GM19193 (cell line): ENCODE data around the gene MAN2A2.

Source experiments
- POLR2A ChIP-seq: IDR thresholded peaks from 4 replicates; pipeline ENCODE4 v1.6.1; 2011; ENCODE audit not compliant: insufficient read depth, insufficient read length; ENCODE audit errors: extremely low read depth

The MAN2A2 gene

DNA sequence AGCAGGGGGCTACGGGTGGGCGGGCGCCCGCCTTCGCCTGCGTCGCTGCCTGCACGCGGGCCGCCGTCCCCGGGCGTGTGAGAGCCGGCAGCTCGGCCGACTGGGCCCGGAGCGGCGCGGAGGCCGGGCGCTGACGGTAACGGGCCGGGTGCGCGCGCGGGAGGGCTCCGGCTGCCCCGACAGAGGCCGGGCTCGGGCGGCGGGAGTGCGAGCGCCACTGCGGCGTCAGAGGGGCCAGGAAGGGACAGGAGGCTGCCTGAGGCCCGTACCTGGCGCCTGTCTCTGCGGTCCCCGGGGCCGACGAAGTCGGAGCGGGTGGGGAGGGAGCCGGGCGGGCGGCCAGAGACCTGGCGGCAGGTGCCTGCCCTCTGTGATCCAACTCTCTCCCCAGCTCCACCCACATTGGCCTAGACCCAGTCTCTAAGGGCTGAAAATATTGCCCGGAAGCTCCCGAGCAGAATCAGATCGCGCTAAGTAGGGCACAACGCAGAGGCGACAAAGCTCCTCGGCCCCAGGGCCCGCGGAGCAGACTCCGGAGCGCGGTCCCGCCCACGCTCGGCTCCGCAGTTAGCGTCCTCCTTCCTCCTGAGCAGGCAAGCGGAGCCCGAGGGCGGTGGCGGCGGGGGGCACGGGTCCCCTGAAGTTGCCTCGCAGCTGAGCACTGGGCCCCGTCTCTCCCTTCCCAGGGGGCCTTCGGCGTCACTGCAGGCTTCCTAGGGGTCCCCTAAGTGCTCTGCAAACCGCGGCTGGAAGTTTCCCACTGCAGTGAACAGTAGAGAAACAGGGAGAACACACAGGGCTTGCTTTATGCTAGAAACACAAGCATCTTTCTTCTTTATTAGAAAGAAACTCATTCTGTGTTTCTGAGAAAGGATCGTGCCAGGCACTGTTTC lies at the start of gene MAN2A2:
Gene MAN2A2, plus strand, starts transcription at position 463 of the 893 bp plus-strand sequence. CDS start 906 bp downstream, outside the sequence.
- peak; percentile 72 for TF ChIP-seq POLR2A

DNA sequence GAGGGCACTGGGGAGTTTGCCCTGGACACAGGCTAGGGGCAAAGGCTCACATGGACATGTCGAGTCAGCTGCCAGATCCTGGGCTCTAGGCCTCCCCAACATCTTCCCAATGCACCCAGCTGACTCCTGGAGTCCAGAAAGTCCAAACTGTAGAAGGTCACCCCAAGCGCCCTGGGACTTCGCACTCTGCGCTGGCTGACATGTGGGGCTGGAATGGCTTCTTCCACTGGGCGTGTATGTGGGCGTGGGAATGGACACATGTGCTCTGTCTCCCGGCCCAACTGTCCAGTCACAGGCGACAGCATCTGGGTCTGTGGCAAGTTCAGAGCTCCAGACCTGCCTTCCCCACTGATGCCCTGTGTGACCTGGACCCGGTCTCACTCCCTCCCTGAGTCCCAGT lies 48.0 kb upstream of the MAN2A2 start:
- no peak for TF ChIP-seq POLR2A

DNA sequence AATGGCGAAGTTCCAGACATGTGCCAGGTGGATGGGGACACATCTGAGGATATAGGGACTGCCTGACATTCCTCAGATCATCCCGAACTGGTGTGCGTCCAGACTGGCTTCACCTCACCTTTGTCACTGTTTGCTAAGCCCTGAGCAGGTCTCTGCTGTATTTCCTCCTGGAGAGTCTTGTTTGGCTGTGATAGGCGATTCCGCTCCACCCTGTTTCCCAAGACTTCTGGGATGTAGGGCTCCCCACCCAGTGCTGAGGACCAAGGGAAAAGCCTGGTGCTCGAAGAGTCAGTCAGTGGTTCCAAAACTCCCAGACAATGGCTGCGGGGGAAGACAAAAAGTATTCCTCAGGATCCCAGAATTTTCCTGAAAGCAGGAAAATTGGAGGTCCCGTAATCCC lies 45.8 kb upstream of the MAN2A2 start:
- no peak for TF ChIP-seq POLR2A

DNA sequence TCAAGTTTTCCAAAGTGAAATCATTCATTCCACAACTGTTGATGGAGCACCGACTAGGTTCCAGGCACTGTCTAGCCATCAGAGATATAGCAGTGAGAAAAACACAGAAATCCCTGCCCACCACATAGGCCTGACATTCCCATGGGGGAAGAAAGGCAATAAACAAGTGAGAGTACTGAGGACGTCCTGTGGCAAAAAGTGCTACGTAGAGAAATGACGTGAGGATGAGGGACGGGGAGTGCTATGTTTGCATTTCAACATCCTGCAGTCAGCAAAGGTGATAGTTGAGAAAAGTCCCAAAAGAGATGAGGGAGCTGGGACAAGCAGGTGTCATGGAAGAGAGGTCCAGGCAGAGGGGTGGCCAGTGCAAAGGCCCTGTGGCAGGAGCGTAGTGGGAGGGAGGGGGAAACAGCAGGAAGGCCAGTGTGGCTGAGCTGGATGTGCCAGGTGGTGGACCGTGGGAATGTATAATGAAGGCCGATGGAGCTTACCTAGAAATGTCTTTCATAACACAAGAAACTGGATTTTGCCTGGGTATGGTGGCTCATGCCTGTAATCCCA lies 45.1 kb upstream of the MAN2A2 start:
- TF ChIP-seq POLR2A, result no peak

DNA sequence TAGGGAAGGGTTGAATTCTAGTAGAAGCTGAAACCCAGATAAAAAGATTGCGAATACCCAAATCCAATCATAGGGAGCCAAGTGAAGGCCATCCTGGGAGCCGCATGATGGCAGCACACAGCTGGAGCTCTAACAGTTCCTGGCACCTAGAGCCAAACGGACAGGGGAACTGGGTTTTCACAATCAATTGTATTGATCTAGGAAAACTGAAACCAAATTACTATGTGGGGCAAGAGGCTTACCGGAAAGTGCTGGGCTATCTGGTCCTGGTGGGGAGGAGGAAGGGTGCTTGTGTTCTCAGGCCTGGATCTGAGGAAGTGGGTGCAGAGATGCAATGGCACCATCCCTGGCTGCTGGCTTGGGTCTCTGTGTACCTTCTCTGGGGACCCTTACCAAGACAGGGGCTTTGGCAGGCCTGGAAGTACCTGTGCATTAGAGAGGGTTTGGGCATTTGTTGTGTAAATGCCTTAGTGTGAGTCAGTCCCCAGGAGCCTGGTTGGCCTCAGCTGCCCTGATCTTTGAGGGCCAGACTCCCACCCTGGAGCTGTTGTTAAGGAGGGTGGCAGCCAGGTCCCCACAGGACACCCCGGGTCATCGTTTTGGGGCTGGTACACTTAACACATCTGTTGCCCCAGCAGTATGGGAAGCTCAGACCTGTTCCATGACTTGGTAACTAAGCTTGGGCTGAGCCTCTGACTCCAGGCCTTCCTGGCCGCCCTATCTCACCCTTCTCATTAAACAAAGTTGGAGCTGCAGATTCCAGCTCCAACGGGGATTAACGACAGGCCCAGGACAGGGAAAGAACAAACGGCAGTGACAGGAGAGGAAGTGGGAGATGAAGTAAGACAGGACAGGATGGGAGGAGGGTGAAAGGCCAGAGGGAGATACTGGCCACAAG lies 43.6 kb upstream of the MAN2A2 start:
- TF ChIP-seq POLR2A, result no peak

DNA sequence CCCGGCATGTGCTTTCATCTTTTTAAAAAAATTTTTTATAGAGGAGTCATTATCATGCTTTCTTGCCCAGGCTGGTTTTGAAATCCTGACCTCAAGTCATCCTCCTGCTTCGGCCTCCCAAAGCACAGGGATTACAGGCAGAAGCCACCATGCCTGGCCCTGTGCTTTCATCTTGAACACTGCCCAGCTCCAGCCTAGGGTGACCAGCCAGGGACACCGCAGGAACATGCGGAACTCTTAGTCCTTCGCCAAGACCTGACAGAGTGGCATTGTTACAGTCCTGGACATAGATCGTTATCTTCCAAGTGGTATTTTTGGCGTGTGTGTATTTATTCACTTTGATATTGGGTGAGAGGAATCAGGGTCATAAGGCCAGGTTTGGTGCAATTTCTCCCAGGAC lies 42.7 kb upstream of the MAN2A2 start:
- no peak for TF ChIP-seq POLR2A

DNA sequence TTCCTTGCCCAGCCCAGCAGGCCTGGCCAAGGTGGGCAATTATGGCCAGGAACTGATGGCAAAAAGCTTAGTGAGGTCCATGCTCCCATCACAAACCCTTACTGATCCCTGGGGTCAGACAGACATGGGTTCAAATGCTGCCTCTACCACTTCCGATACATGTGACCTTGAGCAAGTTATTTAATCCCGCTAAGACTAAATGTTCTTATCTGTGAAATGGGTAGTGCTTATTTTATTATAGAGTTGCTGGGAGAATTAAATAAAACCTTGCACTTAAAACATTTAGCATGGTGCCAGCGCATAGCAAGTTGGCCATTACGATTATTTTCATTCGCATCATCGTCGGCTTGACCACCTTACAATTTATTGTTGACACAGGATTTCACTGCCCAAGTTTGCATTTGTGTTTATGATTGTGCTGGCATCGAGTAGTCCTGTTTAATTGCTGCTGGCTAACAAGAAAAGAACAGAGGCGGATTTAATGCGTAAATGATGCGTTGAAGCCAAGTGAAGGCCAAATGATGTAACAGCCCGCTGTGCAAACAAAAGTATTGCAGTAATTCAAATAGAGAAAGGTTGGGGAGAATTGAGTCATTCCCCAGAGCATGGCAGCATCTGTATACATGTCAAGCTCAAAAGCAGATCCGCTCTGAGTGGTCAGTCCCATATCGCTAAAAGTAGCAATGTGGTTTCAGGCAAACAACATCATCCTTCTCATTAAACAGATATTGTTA lies 42.0 kb upstream of the MAN2A2 start:
- TF ChIP-seq POLR2A, result no peak

DNA sequence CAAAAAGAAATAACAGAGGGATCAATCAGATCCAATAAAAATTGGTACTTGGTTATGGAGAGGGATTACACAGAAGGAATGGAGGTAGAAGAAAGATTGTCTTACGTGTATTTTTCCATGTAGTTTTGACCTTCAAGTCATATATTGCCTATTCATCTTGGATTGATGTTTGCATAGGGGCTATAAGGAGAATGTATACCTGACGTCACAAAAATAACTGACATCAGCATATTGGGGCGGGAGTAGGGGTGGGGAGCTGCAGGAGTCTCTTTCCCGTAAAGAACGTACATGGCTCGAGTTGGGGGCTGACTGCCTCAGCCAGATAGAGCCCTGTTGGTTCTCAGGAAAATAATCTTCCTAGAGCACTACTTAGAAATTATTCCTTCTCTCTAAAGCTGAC lies 40.6 kb upstream of the MAN2A2 start:
- no peak for TF ChIP-seq POLR2A

DNA sequence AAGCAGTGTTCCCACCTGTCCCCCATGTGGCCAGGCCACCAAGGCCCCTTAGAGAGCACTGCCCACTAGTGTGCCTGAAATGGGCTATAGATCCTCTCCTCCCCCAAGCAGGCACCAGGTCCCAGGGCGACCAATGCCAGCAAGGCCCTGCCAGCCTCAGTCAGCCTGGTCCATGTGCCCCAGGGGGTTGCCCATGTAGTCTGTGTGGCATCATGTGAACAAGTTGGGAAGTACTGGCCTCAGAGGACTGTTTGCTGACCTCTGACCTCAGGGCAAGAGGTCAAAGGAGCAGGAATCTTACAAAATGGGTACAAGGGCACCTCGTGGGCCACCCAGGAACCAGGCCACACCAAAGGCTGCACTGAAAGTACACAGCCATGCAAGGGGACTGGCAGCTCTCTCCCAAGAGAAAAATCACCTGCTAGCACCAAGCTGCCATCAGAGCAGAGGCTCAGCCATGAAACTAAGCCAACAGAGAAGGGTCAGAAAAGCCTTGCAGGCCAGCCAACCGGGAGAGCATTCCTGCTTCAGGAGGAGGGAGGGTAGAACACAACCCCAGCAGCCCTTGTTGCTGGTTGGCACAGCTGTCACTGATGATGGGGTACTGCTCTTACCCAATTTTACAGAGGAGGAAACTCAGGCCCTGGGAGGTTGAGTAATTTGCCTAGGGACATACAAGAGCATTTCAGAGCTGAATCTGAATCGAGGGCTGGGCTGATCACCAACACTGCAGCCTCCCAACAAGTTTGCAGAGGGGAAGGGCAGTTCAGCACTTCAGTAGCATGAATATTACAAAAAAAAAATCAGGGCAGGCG lies 39.9 kb upstream of the MAN2A2 start:
- TF ChIP-seq POLR2A, result no peak

DNA sequence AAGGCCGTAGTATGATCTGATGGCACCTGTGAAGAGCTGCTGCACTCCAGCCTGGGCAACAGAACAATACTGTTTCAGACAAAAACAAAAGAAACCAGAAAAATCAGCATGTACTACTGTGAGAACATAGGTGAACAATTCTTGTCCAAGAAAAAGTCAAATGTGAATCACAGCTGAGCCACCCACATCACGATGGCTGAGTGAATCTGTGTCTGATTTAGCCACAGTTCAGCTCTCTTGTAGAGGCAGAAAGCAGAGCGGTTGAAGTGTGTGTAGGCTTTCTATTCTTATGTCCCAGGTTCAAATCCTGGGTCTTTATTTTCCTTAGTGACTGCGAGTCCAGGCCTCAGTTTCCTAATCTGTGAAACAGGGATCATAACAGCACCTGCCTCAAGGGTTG lies 39.1 kb upstream of the MAN2A2 start:
- no peak for TF ChIP-seq POLR2A

DNA sequence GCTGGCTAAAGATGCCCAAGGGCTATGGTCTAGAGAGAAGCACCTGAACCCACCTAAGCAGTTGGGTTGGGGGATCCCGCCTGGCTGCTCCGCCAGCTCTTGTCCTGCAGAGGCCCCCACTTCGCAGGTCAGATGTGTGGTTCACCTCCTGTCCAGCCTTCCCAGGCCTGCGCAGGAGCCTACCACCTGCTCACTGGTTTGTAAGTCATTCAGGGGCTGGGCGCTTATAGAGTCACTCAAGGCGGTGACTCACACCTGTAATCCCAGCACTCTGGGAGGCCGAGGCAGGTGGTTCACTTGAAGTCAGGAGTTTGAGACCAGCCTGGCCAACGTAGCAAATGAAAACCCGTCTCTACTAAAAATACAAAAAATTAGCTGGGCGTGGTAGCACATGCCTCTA lies 38.6 kb upstream of the MAN2A2 start:
- TF ChIP-seq POLR2A, result no peak

DNA sequence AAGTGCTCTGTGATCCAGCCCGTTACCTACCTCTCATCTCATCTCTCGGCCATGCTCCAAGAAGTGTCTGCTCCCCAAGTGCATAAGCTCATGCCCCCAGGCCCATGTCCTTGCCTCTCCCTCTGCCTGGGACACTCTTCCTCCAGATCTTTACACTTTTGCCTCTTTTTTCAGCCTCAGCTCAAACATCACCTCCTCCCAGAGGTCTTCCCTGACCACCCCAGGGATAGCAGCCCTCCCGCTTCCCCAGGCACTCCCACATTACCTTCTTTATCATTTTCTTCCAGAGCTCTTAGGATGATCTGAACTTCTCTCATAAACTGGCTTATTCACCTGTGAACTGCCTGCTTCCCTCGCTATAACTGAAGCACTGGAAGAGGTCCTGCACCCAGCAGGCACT lies 37.4 kb upstream of the MAN2A2 start:
- TF ChIP-seq POLR2A, result no peak

DNA sequence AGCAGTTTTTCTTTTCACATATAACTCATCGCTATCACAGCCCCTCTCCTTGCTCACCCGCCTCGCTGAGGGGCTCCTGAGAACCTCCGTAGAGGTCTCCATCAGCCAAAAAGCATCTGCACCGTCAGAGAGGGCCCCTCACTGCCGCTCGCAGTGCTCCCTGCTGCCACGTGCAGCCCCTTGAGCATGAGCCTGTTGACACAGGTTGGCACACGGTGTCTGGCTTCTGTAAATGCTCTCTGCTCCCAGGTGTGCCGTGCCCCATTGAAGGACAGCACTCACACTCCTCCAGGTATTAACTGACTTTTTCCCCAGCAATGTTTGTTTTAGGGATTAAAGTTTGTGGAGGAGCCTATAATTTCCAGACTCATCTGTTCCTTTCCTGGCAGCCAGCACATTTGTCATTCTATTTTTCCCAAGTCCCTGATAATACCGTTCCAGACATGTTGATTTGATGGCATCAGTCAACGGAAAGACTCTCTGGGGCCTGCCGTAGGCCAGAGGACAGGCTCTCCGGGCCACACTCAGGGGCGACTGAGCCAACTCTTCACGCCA lies 36.9 kb upstream of the MAN2A2 start:
- TF ChIP-seq POLR2A, result no peak
